ENCODE data around the gene CCL20.
A peak's percentile ranks its signal among the peaks of the same experiment; 100 is the strongest.
"Not testable (repeated sequence)": the region's sequence is repeated elsewhere in the genome, so short reads cannot be mapped to it uniquely, and the experiment has no call there.

The CCL20 gene

DNA sequence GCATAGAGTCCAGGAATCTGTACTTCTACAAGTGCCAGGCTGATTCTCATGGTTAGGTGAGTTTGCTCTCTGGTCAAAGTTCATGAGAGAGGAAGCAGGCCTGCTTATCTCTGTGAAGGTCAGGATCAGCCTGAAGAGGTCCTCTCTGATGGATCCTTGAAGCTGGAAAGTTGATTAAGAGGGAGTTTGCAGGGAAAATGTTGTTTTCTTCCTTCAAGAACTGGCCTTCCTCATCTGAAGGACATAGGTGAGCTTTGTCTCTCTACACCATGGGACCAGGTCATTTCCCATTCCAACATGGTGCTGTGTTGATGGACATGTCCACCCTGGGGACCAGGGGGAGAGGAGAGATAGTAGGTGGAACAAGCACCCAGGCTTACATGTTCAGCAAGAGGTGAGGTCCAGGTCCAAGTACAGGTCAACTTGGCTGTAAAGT is 14.9 kb downstream of the CCL20 start:
- no peak for DNase-seq (ENCODE audit: low read depth, low spot score)
- H3K27ac ChIP-seq: no peak overlapping the region

DNA sequence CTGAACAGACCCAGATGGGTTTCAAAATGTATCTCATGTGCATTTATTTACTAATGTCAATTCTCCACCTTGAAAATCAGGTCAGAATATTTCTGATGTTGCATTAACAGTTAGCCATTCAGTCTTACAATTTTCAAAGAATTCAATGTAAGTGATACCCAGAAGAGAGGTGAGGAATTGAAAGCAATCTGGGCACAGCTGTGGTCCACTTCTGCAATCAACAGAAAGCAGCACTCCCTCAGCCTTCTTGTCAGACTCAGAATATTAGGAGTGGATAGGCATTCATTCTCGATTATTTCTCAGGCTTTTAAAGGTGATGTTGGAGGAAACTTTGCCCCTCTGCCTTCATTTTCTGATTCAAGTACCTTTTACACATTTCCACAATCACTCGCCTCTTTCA is 15.7 kb downstream of the CCL20 start:
- DNase-seq (ENCODE audit: low read depth, low spot score): no peak
- no peak overlapping the region for H3K27ac ChIP-seq

- DNase-seq (ENCODE audit: low read depth, low spot score): no peak
- H3K27ac ChIP-seq: no peak overlapping the region
These were observed 20.8 kb downstream of the CCL20 start for GRCh38 chr2:227834423-227834822.

- no peak for DNase-seq (ENCODE audit: low read depth, low spot score)
- H3K27ac ChIP-seq: no peak overlapping the region
These were observed 21.4 kb downstream of the CCL20 start for GRCh38 chr2:227834916-227835650.

DNA sequence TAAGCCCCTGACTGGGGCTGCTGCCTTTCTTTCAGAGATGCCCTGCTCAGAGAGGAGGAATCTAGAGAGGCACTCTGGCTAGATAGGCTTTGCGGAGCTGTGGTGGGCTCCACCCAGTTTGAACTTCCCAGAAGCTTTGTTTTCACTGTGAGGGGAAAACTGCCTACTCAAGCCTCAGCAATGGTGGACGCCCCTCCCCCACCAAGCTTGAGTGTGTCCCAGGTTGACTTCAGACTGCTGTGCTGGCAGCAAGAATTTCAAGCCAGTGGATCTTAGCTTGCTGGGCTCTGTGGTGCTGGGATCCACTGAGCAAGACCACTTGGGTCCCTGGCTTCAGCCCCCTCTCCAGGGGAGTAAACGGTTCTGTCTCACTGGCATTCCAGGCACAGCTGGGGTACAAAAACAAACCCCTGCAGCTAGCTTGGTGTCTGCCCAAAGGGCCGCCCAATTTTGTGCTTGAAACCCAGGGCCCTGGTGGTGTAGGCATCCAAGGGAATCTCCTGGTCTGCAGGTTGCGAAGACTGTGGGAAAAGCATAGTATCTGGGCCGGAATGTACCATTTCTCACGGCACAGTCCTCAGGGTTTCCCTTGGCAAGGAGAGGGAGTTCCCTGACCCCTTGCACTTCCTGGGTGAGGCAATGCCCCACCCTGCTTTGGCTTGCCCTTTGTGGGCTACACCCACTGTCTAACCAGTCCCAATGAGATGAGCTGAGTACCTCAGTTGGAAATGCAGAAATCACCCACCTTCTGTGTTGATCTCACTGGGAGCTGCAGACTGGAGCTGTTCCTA is 25.9 kb downstream of the CCL20 start:
- H3K27ac ChIP-seq: peak overlapping the region; percentile 31
- not testable (repeated sequence) for DNase-seq (ENCODE audit: low read depth, low spot score)

DNA sequence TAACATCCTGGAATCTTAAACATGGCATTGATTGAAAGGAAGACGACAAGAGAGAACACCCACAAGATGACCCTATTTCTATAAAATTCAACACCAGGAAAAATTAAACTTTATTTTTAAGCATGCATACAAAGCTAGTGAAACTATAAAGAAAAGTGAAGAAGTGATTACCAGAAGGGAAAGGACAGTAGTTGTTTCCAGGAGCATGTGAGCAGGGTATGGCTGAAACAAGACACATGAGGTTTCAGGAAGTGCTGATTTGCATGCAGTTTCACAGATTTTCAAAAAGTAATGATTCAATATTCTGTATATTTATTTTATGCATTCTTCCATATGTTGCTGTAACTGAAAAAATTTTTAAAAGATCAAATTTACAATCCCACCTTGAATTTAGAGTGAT is 33.2 kb downstream of the CCL20 start:
- DNase-seq (ENCODE audit: low read depth, low spot score): no peak
- peak overlapping the region; percentile 49 for H3K27ac ChIP-seq

- peak overlapping the region; percentile 49 for H3K27ac ChIP-seq
These were observed 34.5 kb downstream of the CCL20 start for GRCh38 chr2:227848146-227848545.

GRCh38 chr2:227848586-227848985 is 34.9 kb downstream of the CCL20 start:
- H3K27ac ChIP-seq: peak overlapping the region; percentile 49
- DNase-seq (ENCODE audit: low read depth, low spot score): peak; percentile 69

More at GRCh38 chr2:227848146-227848545, 34.5 kb downstream of the CCL20 start:
- no peak for DNase-seq (ENCODE audit: low read depth, low spot score)

DNA sequence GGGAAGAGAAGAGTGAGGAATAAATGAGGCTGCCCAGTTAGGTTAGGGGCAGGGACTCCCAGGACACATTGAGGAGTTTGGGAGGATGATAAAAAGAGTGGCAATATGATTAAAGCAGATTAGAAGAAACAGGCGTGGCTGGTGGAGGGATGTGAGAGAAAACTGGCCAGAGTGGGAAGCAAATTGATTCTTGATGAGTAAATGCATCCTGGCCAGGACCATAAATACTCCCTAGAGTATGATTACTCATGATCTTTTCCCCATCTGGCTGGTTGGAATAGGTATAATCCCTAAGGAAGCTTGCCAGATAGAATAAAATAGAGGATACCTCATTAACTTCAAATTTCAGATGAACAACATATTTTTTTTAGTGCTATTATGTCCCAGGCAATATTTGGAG is 36.3 kb downstream of the CCL20 start:
- no peak for DNase-seq (ENCODE audit: low read depth, low spot score)
- peak overlapping the region; percentile 49 for H3K27ac ChIP-seq

DNA sequence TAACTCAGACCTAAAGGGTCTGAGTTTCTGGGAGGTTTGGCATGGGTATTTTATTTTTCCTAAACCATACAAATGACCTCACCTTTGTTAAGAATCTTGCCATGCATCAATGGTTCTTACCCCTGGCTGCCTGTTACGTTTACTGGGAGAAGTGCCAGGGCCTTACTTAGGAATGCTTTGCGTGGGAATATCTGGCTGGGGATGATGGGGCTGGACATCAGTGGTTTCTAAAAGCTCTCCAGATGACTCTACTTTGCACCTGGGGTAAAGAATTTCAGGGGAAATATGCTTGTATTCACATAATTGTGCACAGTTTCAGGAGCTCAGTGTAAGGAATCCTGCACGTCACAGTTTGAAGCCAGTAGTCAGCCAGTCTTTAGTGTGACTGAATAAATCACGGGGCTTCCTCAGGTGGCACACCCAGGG is 39.6 kb downstream of the CCL20 start:
- peak; percentile 80 for DNase-seq (ENCODE audit: low read depth, low spot score)
- peak overlapping the region; percentile 54 for H3K27ac ChIP-seq

GRCh38 chr2:227853765-227854271 is 40.2 kb downstream of the CCL20 start:
- H3K27ac ChIP-seq: peak overlapping the region; percentile 54
- DNase-seq (ENCODE audit: low read depth, low spot score): no peak

GRCh38 chr2:227855440-227855839 is 41.8 kb downstream of the CCL20 start:
- H3K27ac ChIP-seq: no peak overlapping the region
- DNase-seq (ENCODE audit: low read depth, low spot score): no peak

DNA sequence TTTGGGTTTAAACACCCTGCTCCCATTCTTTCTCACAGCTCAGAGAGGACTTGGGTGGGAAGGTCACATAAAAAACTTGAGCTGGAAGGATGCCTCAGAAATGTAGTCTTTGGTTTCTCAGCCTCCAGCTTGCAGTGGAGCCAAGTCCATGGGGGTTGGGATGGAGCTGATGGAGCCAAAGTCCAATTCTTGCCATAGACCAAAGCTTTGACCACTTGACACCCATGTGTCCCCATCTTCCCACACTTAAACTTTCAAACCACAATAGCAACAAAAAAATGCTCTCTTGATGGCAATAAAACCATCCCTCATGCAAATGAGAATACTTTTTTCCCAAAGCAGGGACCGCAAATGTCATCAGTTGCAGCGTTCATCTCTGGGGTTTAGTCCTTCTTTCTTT is 43.1 kb downstream of the CCL20 start:
- no peak overlapping the region for H3K27ac ChIP-seq
- DNase-seq (ENCODE audit: low read depth, low spot score): no peak

- DNase-seq (ENCODE audit: low read depth, low spot score): no peak
- peak overlapping the region; percentile 9 for H3K27ac ChIP-seq
These were observed 46.6 kb downstream of the CCL20 start for GRCh38 chr2:227860221-227860641.

DNA sequence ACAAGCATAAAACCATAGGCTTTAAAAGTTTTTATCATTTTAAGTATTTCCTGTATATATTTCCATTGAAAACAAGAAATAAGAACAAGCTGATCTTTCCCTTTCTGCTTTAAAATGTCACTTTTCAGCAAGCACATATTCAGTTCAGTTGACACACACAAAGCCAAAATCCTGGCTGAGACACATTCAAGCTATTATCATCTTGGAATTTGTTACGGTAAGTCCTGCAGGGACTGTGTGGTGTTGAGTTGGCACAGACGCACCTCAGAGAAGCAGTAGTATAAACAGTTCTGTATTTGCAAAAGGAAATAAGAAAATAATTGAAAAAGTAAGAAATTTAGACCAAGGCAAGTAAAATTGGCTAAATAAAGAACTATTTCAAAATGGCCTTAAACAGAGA is 47.4 kb downstream of the CCL20 start:
- peak overlapping the region; percentile 9 for H3K27ac ChIP-seq

DNA sequence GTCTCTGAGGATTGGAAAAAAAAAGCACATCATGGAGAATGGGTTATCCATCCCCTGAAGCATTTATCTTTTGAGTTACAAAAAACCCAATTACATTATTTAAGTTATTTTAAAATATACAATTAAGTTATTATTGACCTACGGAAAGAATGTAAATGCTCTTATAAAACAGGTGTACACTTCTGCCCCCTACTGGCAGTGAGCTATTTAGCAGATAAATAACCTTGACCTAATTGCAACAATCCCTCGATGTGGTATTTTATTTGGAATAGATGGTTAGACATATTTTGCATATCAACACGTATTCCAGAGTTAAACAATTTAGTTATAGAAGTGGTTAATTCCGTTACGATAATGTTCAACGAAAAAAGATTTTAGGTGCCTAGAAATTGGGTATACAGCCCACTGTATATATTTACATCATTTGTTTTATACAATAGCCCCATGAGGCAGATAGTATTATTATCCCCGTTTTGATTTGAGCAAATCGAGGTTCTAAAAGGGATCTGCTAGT is 48.6 kb downstream of the CCL20 start:
- peak overlapping the region; percentile 90 for H3K27ac ChIP-seq
- DNase-seq (ENCODE audit: low read depth, low spot score): no peak

More for the DNA sequence above, 47.4 kb downstream of the CCL20 start:
- DNase-seq (ENCODE audit: low read depth, low spot score): no peak

GRCh38 chr2:227862741-227863588 is 49.3 kb downstream of the CCL20 start:
- peak overlapping the region; percentile 90 for H3K27ac ChIP-seq
- DNase-seq (ENCODE audit: low read depth, low spot score): peak; percentile 46

DNA sequence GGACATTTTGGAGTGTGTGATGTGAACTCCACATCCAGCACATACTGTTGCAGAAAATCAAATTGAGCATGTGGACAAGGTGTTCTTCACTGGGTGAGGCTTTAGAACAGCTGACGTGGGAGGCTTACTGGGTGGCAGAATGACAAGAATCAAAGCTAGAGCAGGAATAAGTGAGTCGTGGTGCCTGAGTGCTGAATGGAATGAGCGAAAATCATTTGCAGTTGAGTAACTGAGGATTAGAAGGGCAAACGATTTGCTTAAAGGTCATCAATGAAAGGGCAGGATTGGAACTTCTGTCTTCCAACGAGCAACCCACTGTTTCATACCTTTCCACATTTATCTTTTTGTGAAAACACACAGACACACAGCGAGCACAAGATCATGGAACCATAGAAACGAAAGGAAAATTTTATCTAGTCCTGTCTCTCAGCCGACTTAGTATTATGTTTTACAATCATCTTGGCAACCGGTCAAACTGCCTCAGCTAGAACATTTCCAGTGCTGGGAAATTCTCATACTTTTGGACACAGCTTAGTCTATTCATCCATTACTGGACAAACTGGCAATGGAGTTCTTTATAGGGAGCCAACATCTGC is 50.6 kb downstream of the CCL20 start:
- H3K27ac ChIP-seq: no peak overlapping the region
- no peak for DNase-seq (ENCODE audit: low read depth, low spot score)

DNA sequence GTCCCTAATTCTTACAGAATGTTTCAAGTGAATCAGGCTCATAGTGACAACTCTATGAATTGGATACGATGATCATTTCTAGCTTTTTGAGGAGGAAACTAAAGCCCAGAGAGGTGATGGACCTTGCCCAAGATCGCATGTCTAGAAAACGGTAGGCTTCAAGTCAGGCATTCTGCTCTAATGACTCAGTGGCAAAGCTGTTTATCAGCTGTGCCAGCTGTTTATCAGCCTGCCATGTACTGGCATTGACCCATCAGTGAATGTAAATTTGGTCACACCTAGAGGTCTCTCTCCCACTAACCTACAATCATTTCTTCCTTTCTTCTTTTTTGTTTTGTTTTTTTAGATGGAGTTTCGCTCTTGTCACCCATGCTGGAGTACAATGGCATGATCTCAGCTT is 51.6 kb downstream of the CCL20 start:
- no peak overlapping the region for H3K27ac ChIP-seq
- DNase-seq (ENCODE audit: low read depth, low spot score): no peak

Measured in epithelial cell of prostate (primary cell).